ENCODE results near the gene MITD1. TPM values are rescaled to one million over a fixed set of nuclear protein-coding genes. Genes with fewer than 3 reads are reported as not detected.
A peak's percentile ranks its signal among the peaks of the same experiment; 100 is the strongest.
"Not testable (repeated sequence)": the region's sequence is repeated elsewhere in the genome, so short reads cannot be mapped to it uniquely, and the experiment has no call there.

MITD1 gene
- polyA plus RNA-seq, 10 donors = 17.4 to 30.9 (median 23.4) TPM

DNA sequence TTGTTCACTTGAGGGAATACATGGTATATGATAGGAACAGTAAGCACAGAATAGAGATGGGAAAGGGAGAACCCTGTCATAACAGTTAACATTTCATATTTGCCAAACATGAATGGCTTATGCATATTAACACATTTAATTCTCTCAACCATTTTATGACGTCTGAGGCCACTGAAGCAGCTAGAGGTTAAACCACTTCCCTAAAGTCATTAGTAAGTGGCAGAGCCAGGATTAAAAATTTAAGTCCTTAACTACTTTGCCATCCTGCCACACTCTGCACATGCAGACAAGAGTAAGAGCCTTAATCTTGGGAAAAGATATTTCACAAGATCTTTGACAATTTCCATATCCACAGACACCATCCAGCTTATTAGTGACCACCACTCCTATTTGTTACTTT lies 24.0 kb downstream of the MITD1 start:
- DNase-seq = no peak

DNA sequence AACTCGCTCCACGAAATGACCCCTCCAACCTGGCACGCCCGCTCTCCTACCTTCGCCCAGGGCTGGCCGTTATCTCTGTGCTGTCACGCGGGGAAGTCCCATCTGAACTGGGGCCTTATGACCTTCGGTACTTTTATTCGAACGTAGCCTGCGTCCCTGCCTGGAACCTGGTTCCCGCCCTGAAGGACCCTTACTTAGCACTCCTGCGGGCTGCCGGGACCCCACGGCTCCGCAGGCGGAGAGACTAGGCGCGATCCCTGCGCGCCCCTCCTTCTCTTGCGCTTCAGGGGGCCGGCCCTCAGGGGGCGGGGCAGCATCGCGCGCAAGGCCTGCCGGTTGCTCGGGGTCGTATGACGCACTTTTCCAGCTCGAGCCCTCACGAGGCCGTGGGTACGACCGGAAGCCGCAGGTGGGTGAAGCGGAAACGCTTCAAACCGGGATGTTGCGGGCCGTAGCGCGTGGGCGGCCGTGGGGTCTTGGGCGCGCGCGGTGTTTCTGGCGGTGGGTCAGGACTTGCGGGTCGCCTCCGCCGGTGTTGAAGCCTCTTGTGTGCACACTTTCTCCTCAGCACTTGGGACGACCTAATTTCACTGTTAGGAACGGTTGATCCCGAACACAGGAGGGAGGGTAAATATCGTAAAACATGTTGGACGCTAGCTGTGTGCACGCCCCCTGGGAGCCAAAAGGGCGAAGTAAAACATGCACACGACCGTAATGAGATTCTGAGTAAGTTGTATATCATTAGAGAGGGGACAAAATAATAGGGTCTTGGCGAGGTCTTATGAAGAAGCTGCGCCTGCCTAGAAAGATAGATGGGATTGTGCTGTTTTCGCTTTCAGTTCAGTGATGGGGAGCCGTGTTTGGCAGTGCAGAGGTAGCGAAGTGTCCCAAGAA lies 26.0 kb downstream of the MITD1 start, which contains the start of the genes LIPT1 and TSGA10:
TSS of gene LIPT1 (plus strand) at position 325 of the 894 bp plus-strand sequence. CDS start 6,991 bp downstream, outside the sequence.
TSS of gene TSGA10 (minus strand) at position 300 of the 894 bp plus-strand sequence. CDS start 45,503 bp downstream, outside the sequence.
- DNase-seq = peak; percentile 88 to 98 (median 94)

DNA sequence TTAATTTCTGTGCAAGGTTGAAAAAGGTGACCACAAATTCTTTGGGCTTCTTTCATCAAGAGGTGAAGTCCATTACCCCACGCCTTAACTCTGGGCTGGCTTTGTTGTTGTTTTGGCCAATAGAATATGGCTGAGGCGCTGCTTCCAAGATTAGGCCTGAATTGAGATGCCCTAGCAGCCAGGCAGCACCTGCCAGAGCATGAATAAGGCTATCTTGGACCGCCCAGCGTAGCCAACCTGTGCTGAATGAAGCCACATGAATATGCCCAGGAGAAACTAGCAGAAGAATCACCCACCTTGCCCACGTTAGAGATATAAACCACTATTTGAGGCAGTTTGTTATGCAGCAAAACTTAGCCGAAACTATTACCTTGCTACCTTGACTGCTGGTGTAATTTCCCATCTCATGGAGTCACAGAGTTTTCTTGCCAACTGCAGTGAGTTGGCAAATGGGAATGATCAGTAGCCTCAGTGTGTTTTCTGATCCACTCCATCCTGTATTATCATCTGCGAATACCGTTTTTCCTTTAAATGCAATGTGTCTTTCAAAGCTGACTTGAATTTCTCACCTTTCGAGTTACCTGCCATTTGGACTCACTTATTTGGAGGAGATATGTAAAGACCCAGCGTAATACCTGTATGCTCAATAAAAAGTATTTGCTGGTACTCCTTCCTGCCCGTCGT lies 26.8 kb downstream of the MITD1 start:
- peak in 1 of 3 donors; percentile 5 for DNase-seq

DNA sequence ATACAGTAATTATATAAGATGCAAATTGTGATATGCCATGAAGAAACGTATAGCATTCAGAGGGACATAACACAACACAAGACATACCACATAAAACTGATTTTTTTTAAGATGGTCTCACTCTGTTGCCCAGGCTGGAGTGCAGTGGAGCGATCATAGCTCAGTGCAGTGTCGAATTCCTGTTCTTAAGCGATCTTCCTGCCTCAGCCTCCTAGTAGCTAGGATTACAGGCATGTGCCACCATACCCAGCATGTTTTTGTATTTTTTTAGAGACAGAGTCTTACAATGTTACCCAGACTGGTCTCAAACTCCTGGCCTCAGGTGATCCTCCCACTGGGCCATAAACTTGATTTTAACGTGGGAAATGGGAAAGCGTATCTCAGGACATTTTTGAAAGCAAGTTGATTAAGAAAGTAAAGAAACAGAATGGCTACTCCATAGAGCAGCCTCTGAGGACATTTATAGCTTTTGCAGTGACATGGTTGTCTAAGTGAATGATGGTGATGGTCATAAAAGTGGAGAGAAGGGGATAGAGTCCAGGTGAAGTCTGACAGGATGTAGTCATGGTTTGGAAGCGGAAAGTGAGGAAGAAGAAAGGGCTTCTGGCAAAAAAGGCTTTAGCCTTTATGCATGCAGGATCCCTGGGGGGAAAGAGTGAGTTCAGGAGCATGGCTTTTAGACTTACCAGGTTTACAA lies 28.5 kb downstream of the MITD1 start:
- no peak for DNase-seq

DNA sequence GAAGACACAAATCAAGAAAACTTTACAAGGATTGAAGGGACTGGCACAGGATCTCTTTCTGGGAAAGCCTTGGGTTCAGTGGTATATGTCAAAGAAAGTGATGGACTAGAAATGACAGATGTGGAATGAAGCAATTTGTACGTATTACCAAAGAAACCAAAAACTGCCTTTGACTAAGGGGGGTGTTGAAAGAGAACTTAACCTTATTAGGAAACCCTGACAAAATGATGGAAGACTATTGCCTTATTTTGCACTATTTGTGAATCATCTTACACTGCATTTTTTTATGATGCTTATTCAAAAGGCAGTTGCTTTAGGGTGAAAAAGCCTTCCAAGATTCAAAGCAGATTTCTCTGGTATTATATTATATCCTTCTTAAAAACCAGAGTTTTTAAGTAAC lies 30.2 kb downstream of the MITD1 start:
- no peak for DNase-seq

DNA sequence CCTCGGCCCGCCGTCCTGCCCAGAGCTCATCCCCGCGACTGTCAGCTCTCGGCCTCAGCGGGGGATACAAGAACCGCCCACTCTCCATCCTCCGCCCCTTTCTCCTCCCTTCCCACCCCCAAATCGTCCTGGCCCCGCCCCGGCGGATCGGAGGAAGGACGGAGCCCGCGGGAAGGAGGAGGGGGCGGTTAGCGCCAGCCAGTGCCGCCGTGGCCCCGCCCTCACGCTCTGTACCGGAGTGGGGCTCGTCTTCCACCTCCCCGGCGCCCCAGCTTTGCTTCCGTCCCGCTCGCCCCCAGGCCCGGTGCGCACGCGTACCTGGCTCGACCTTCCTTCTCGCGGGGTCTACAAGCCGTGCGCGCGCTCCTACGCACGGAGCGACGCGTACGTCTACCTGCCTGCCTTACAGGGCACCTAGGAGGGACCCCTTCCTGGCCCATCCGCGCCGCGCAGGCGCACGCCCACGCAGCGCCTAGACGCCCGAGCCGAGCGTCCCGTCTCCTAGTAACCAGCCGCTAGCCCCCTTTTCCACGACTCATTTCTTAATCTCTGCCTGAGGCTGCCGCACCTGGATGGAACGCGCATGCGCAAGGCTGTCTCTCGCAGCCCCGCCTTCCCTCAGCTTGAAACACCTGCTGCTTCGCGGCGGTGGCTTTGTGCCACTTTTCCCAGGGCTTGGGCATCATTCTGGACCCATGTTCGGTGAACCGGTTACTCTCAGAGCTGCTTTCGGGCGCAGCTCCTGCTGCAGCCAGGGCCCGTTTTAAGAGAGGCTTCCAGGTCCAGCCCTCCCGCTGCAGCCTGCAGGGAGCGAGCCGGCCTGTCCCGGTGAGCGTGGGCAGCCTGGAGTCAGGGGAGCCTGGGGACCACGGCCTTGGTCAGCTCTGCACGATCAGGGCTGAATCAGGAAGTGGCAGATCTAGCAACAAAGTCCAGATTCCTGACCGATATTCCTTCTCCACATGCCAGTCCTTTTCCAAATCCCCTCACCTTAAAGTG lies 39.4 kb downstream of the MITD1 start, which contains the start of gene C2orf15:
TSS of gene C2orf15 (plus strand) at position 598 of the 999 bp plus-strand sequence. CDS start 8,852 bp downstream, outside the sequence.
- DNase-seq = peak; percentile 82 to 95 (median 89)

DNA sequence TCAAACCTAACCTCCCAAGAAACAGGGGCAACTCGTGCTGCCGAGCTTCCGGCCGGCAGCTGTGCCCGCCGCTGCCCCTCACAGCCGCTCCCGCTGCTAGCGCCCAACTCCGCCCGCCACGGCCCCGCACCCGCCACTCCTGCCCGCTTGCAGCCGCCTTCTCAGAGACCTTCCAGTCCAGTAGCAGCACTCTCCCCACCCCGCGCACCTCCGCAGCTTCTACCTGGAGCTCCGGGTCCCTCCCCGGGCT lies 40.1 kb downstream of the MITD1 start:
- no peak for DNase-seq

DNA sequence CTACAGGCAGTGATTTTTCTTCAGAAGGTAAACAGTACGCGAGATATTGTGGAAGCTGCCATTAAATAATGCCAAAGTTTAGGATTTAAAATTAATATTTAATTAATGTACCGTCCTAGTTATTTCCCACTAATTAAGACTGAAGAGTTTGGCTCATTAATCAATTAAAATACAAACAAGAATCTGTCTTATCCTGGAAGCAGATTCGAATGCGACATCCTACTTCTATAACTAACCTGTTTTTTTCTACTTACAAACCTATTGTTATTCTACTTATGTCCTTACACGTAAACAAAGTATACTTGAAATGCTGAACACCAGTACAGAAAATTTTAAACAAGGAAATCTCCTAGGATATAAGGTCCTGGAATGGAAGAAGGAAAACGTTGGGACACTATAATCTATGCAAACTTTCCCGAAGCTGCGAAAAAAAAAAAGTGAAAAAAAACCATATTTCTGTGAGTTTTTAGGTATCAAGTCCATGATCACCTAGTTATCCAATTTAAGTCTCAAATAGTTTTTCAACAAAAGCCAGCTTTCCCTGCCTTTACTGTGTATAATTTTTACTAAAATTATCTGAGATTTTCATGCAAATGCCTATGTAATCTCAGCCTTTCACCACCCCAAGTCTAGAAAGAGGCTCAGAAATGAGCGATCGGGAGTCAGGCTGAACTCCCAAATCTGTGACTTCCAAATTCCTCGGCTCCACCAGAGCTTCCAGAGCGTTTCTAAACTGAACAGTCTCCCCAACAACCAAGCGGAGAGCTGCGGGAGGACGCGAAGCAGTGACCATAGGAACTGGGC lies 40.6 kb downstream of the MITD1 start:
- DNase-seq = no peak

DNA sequence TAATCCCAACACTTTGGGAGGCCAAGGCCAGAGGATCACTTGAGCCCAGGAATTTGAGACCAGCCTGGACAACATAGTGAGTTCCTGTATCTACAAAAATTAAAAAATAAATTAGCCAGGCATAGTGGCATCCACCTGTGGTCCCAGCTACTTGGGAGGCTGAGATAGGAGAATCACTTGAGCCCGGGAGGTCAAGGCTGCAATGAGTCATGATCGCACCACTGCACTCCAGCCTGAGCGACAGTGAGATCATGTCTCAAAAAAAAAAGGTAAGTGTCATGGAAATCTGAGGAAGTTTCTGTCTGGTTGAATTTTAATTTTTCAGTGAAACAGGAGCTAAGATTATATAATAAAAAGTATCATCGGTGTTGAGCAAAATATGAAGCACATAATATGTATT lies 41.9 kb downstream of the MITD1 start:
- no peak for DNase-seq

DNA sequence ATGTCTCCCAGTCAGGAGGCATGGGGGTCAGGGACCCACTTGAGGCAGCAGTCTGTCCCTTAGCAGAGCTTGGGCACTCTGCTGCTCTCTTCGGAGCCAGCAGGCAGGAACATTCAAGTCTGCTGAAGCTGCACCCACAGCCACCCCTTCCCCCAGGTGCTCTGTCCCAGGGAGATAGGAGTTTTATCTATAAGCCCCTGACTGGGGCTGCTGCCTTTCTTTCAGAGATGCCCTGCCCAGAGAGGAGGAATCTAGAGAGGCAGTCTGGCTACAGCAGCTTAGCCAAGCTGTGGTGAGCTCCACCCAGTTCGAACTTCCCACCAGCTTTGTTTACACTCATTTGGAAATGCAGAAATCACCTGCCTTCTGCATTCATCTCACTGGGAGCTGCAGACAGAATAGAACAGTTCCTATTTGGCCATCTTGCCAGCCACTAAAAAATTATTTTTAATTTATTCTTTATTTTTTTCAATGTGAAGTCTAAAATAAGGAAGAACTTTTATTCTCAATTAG lies 45.8 kb downstream of the MITD1 start:
- not testable (repeated sequence) for DNase-seq

DNA sequence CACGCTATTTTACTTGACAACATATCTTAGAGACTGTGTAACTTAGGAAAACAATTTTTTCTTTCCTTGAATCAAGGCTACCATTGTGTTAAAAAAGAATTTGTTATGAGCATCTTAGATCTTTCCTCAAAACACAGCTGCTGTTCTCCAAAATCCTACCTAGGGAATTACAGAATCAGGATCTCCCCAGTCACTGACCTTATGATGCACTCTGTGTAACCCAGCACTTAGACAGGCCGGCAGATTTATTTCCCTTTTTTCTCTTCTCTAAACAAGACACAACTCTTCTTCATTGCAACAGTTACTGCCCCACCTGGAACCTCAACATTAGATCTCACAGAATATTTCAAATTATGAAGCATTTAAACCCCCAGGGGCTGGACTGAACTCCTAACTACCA lies 52.9 kb downstream of the MITD1 start:
- peak in 1 of 3 donors; percentile 27 for DNase-seq

Other genes with a start within 250 kb of the MITD1 start
- gene CRACDL, start 244.8 kb downstream of the MITD1 start, polyA plus RNA-seq (ENCODE audit: insufficient read length in 10 of 10) = 1 to 10 TPM; 1.2 to 3.0 (median 1.8) TPM
- gene C2orf15, start 39.4 kb downstream of the MITD1 start, polyA plus RNA-seq (ENCODE audit: insufficient read length in 10 of 10) = under 1 TPM; 0.13 to 0.71 (median 0.55) TPM
- gene TSGA10, start 26.1 kb downstream of the MITD1 start, polyA plus RNA-seq (ENCODE audit: insufficient read length in 10 of 10) = 1 to 10 TPM; 1.3 to 3.9 (median 2.4) TPM
- gene LIPT1, start 26.1 kb downstream of the MITD1 start, polyA plus RNA-seq (ENCODE audit: insufficient read length in 10 of 10) = 10 to 100 TPM in 1 of 10 donors, 1 to 10 TPM in 9; 6.3 to 11.6 (median 9.0) TPM
- 10 to 100 TPM; 34.7 to 50.1 (median 41.5) TPM for gene MRPL30, start 126 bp upstream of the MITD1 start, polyA plus RNA-seq (ENCODE audit: insufficient read length in 10 of 10)
- under 1 TPM in 3 of 10 donors, not detected in 7; 0.26 to 0.73 (median 0.56) TPM for gene LYG2, start 74.6 kb upstream of the MITD1 start, polyA plus RNA-seq (ENCODE audit: insufficient read length in 10 of 10)
- gene LYG1, start 120.1 kb upstream of the MITD1 start, polyA plus RNA-seq (ENCODE audit: insufficient read length in 10 of 10) = 1 to 10 TPM in 9 of 10 donors, under 1 TPM in 1; 0.91 to 4.6 (median 2.0) TPM
- 10 to 100 TPM; 22.4 to 27.9 (median 25.1) TPM for gene TXNDC9, start 155.3 kb upstream of the MITD1 start, polyA plus RNA-seq (ENCODE audit: insufficient read length in 10 of 10)
- 10 to 100 TPM; 45.7 to 64.2 (median 56.4) TPM for gene EIF5B, start 156.3 kb upstream of the MITD1 start, polyA plus RNA-seq (ENCODE audit: insufficient read length in 10 of 10)